Cardiac fibroblast (primary cell): ENCODE data around the gene CC2D2A.

ENCODE experiments used
- DNase-seq, 2 donors: peaks; one replicate each; pipeline versions ENCODE4 v3.0.0 to v3.0.0-alpha.2; 2010; ENCODE audit warnings: low read depth in 2 of 2
- H3K4me3 ChIP-seq, 2 donors: replicated peaks in 1 of 2; 1 replicate in 1 of 2; 2 replicates in 1 of 2; pipeline ENCODE4 v1.5.1; 2011; ENCODE audit warnings: low read depth in 2 of 2, low read length in 2 of 2, mild to moderate bottlenecking in 2 of 2, moderate library complexity in 1 of 2
- CTCF ChIP-seq: IDR thresholded peaks from one replicate; pipeline ENCODE4 v1.5.1; 2011; ENCODE audit warnings: low read depth, mild to moderate bottlenecking, low read length, inconsistent platforms

CC2D2A gene

GRCh38 chr4:15525080-15525479 lies 55.4 kb downstream of the CC2D2A start:
- no peak for TF ChIP-seq CTCF
- DNase-seq, result no peak
- no peak overlapping the region for H3K4me3 ChIP-seq

- TF ChIP-seq CTCF, result no peak
- no peak for DNase-seq
Observed at GRCh38 chr4:15526924-15527592, 57.4 kb downstream of the CC2D2A start.

GRCh38 chr4:15531792-15532191 lies 62.1 kb downstream of the CC2D2A start:
- no peak overlapping the region for H3K4me3 ChIP-seq
- DNase-seq, result no peak
- no peak for TF ChIP-seq CTCF

More at GRCh38 chr4:15526924-15527592, 57.4 kb downstream of the CC2D2A start:
- H3K4me3 ChIP-seq, result no peak overlapping the region

GRCh38 chr4:15533817-15534216 lies 64.1 kb downstream of the CC2D2A start:
- no peak for DNase-seq
- H3K4me3 ChIP-seq, result no peak overlapping the region
- no peak for TF ChIP-seq CTCF

- no peak overlapping the region for H3K4me3 ChIP-seq
- TF ChIP-seq CTCF, result no peak
- no peak for DNase-seq
Observed at GRCh38 chr4:15535599-15535998, 65.9 kb downstream of the CC2D2A start.

GRCh38 chr4:15536552-15537499 lies 67.1 kb downstream of the CC2D2A start:
- no peak overlapping the region for H3K4me3 ChIP-seq
- no peak for TF ChIP-seq CTCF
- no peak for DNase-seq
